Measurements from ENCODE around the gene TOMM7.
"Not testable (repeated sequence)": the region's sequence is repeated elsewhere in the genome, so short reads cannot be mapped to it uniquely, and the experiment has no call there.

TOMM7 gene

DNA sequence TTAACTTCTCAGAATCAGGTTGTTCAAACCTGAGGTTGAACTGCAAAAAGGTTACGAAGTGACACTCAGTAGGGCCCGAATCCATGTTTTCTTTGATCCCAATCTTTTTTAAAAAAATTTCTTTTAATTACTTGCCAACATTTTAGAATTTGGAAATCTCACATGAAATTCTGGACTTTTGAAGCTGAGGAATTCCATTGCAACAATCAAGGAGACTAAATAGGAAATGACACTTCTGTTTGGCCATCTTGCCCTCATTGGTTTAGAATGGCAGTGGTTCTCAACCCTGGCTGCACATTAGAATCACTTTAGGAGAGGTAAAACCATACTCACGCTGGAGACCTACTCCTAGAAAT, 471 bp upstream of the TOMM7 start:
- no peak for DNase-seq (ENCODE audit: low read depth in 2 of 2, low spot score in 1 of 2)

GRCh38 chr7:22821702-22822485, 755 bp downstream of the TOMM7 start:
- DNase-seq (ENCODE audit: low read depth in 2 of 2, low spot score in 1 of 2): no peak

GRCh38 chr7:22819476-22819875, 3.2 kb downstream of the TOMM7 start:
- no peak for DNase-seq (ENCODE audit: low read depth in 2 of 2, low spot score in 1 of 2)

DNA sequence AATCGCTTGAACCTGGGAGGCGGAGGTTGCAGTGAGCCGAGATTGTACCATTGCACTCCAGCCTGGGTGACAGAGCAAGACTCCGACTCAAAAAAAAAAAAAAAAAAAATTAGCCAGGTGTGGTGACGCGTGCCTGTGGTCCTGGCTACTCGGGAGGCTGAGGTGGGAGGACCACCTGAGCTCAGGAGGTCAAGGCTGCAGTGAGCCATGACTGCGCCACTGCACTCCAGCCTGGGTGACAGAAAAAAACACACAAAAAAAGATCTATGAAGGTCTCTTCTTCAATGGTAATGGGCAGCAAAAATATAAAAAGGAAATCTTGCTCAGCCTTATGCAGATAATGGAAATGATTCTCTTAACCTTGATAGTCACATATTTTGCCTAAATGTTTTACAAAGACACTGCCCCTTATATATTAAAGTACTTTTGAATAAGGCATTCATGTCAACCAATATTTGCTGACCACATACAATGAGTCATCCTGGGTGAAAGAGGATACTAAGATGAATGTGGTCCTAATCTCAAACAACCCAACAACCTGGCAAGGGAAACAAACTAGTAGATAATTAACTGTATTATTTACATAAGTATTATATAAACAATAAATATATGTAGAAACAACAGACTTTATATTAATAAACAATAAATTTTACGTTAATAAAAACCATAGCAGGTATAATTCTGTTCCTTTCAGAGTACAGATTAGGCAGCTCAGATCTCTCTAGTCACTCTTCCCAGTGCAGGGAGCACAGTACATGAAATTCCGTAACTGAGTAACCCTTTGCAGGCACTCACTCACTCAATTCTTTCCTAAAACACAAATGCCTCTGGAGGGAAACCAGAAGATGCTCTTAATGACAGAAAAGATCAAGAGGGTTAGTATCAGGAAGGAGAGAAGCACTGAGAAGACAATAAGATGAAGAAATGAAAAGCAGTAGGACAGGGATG, 8.1 kb downstream of the TOMM7 start:
- DNase-seq (ENCODE audit: low read depth in 2 of 2, low spot score in 1 of 2): no peak

GRCh38 chr7:22812353-22812752, 10.3 kb downstream of the TOMM7 start:
- DNase-seq (ENCODE audit: low read depth in 2 of 2, low spot score in 1 of 2): no peak

GRCh38 chr7:22811746-22812280, 10.8 kb downstream of the TOMM7 start:
- DNase-seq (ENCODE audit: low read depth in 2 of 2, low spot score in 1 of 2): no peak

DNA sequence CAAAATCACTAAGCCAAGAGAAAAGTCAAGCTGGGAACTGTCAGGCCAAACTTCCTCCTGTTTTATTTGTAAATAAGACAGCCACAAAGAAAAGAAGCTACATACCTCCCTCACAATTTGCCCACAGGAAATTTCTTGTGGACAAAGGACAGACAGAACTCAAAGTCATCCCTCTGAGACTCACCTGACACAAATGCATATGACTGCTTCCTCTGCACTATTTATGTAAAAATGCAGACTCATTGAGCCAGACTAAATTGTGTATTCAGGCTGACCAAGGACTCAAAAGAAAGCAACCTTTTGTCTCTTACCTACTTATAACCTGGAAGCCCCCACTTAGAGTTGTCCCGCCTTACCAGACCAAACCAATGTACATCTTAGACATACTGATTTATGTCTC, 11.8 kb downstream of the TOMM7 start:
- DNase-seq (ENCODE audit: low read depth in 2 of 2, low spot score in 1 of 2): no peak

DNA sequence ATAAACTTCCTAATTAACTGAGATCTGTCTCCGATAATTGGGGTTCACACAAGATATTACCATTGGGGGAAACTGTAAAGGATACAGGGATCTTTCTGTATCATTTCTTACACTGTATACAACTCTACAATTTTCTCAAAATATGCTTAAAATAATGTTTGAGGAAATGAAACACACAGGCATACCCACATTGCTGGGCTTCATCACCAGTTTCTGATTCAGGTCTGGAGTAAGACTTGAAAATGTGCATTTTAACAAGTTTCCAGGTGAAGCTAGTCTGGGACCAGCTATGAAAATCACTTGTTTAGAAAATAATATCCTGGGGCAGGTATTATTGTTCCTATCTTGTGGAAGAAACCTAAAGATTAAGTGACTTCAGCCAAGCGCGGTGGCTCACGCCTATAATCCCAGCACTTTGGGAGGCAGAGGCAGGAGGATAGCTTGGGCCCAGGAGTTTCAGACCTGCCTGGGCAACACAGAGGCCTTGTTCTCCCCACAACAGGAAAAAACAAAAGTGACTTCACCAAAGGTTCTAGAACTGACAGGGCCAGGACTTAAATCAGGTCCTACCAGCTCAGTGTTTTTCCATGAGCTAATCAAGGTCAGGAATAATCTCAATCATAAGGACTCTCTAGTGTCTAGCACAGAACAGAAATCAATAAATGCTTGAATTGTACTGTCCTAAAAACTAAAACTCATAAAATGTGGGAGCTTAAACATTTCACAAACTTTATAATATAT, 12.6 kb downstream of the TOMM7 start:
- DNase-seq (ENCODE audit: low read depth in 2 of 2, low spot score in 1 of 2): no peak

DNA sequence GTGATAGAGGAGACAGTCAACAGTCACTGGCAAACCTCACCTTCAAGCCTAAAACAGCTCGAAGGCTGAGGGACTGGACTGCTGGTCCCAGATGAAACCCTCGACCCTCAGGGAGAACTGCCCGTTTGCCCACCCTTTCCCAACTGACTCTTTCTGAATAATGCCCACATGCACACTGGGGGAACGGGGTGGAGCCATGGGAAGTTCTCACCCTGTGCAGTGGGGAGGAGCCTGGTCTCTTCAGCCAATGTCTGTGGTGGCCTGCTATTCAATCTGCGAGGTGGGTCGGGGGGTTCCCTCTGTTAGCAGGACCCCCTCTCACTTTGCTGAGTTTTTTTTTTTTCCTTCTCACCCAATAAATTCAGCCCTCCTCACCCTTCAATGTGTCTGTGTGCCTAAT, 14.5 kb downstream of the TOMM7 start:
- DNase-seq (ENCODE audit: low read depth in 2 of 2, low spot score in 1 of 2): no peak

GRCh38 chr7:22806752-22807151, 15.9 kb downstream of the TOMM7 start:
- no peak for DNase-seq (ENCODE audit: low read depth in 2 of 2, low spot score in 1 of 2)

DNA sequence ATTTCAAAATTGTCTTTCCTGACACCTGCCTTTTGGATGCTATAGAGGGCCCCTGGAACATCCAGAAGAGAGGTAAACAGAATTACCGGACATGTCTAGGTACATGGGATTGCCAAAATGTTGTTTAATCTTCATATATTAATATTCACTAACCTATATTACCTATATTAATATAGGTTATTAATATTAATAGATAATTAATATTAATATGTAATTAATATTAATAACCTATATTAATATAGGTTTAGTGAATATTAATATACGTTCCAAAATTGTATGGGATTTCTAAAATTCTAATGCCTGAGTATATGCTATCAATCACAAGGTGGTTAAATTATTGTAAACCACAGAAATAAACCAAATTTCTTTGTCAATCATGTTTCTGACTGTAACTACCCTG, 17.4 kb downstream of the TOMM7 start:
- DNase-seq (ENCODE audit: low read depth in 2 of 2, low spot score in 1 of 2): no peak

- DNase-seq (ENCODE audit: low read depth in 2 of 2, low spot score in 1 of 2): not testable (repeated sequence)
Observed at GRCh38 chr7:22802831-22803230, 19.8 kb downstream of the TOMM7 start.

DNA sequence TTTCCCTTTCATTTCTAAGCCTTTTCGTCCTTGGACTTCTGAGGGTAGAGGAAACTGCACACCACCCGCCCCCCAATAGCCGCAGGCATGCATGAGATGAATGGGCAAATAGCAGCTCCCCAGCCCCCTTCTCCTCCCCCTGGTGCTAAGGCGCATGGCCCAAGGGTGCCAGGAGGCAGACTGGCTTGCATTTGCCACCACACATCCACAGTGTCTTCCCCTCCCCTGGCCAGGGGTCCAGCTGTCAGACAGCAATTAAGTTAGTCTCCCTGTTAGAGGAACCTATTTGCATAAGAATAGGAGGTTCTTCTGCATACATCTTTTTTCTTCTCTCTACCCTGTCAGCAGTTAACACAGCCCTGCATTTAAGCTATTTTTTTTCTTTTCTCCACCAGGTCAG, 20.2 kb downstream of the TOMM7 start:
- DNase-seq (ENCODE audit: low read depth in 2 of 2, low spot score in 1 of 2): no peak

- DNase-seq (ENCODE audit: low read depth in 2 of 2, low spot score in 1 of 2): no peak
Observed at GRCh38 chr7:22801912-22802311, 20.7 kb downstream of the TOMM7 start.

DNA sequence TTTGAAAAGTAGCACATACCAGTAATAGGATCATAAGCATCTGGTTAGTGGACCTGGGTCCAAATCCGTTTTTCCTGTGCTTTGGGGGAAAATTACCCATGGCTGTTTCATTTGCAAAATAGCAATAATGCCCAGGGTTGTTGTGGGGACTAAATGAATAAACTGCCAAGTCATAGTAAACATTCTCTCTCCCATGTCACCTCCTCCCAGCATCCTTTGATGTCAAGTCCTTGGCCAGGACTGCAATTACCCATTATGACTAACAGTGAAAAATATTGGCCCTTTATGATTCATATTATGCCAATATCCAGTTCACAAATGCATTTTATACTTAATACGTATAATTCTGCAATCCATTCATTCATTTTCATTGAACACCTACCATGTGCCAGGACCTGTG, 23.0 kb downstream of the TOMM7 start:
- DNase-seq (ENCODE audit: low read depth in 2 of 2, low spot score in 1 of 2): no peak

DNA sequence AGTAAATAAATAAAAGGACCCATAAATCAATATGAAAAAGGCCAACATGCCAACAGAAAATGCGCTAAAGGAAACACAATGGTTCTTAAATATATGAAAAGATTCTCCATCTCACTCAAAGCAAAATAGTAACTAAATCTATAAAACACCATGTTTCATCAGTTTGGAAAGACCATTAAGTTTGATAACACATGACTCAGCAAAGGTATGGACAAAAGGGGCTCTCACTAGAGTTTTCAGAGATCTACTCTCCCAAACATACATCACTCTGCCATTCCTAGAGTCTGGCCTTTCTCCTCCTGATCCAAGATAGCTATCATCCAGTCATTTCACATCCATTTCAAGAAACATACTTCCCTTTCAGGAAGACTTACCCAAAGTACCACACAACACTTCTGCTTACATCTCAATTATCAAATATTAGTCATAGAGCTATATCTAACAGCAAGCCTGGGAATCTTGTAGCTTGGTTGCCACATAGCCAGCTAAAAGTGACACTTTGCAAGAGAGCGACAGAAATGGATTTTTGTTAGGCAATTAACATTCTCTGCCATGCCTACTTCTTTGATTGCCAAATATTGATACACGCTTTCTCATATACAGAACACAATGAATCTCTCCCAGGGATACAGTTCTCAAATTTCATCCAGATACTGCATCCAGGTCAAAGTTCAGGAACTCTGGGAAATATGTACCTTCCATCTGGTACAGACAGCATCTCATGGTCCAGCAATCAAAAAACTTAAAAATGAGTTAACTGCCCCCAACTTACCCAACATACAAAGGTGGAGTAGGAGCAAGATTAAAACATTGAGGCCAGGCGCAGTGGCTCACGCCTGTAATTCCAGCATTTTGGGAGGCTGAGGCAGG, 28.8 kb downstream of the TOMM7 start:
- DNase-seq (ENCODE audit: low read depth in 2 of 2, low spot score in 1 of 2): no peak

- no peak for DNase-seq (ENCODE audit: low read depth in 2 of 2, low spot score in 1 of 2)
Observed at GRCh38 chr7:22791204-22792158, 31.2 kb downstream of the TOMM7 start.

GRCh38 chr7:22790640-22791039, 32.0 kb downstream of the TOMM7 start:
- not testable (repeated sequence) for DNase-seq (ENCODE audit: low read depth in 2 of 2, low spot score in 1 of 2)

- no peak for DNase-seq (ENCODE audit: low read depth in 2 of 2, low spot score in 1 of 2)
Observed at GRCh38 chr7:22787951-22788350, 34.7 kb downstream of the TOMM7 start.

Measured in stimulated activated CD8-positive, alpha-beta memory T cell treated with anti-CD3 and anti-CD28 coated beads, Interleukin-4, amount 100 ng/mL, for 4 hours (primary cell).